Uterus (tissue), 4 donors: ENCODE data around the gene CACNA1E. TPM values are rescaled to one million over a fixed set of nuclear protein-coding genes. Genes with fewer than 3 reads are reported as not detected.

Experiments
- DNase-seq, 2 donors: peaks; one replicate each; pipeline ENCODE4 v3.0.0-alpha.2; 2019 to 2020
- H3K27ac ChIP-seq, 2 donors: fragments of 200-600 bp; sonication (generic); 1 replicate in 1 of 2; 2 replicates in 1 of 2; pipeline ENCODE4 v1.5.1; 2016 to 2018
- H3K27me3 ChIP-seq, 2 donors: fragments of 200-600 bp; sonication (generic); one replicate each; pipeline ENCODE4 v1.5.1; 2018 to 2019; ENCODE audit warnings: control low read depth in 1 of 2
- H3K36me3 ChIP-seq, 2 donors: fragments of 200-600 bp; sonication (generic); one replicate each; pipeline ENCODE4 v1.5.1; 2019; ENCODE audit warnings: control low read depth in 1 of 2
- H3K4me1 ChIP-seq, 2 donors: fragments of 200-600 bp; sonication (generic); one replicate each; pipeline ENCODE4 v1.5.1; 2018 to 2019; ENCODE audit warnings: control low read depth in 1 of 2
- H3K4me3 ChIP-seq, 2 donors: fragments of 200-600 bp; sonication (generic); 1 replicate in 1 of 2; 2 replicates in 1 of 2; pipeline ENCODE4 v1.5.1; 2018 to 2019; ENCODE audit warnings: mild to moderate bottlenecking in 1 of 2
- H3K9me3 ChIP-seq, 2 donors: fragments of 200-600 bp; sonication (generic); one replicate each; pipeline ENCODE4 v1.5.1; 2019; ENCODE audit warnings: control low read depth in 1 of 2
- POLR2A ChIP-seq, 2 donors: fragments of 450-650 bp; IDR thresholded peaks; one replicate each; pipeline ENCODE4 v1.6.1; 2016; ENCODE audit warnings: antibody characterized with exemption in 2 of 2, mild to moderate bottlenecking in 1 of 2, moderate library complexity in 1 of 2
- intact Hi-C: fragments of 100-400 bp; cut with DNase I; formaldehyde crosslinking; loops from one replicate; pipeline ENCODE4 v1.15.1; 2023; ENCODE audit warnings: low total_unique reads
- total RNA-seq, 4 donors: library from RNA; depleted of rRNA in 3 of 4; stranded (reverse); fragments of >200 nt in 3 of 4; gene quantifications; one replicate each; pipeline versions ENCODE4 v1.1.0 to v1.2.4, GENCODE V29; 2014 to 2023
- TF ChIP-seq, protein P1 (sequence below), 4 experiments: fragments of 200-600 bp in 2 of 4; fragments of 450-650 bp in 2 of 4; sonication (generic) in 2 of 4; IDR thresholded peaks; one replicate each; pipeline ENCODE4 v1.5.1; 2016 to 2019; ENCODE audit warnings: antibody characterized with exemption in 4 of 4, mild to moderate bottlenecking in 2 of 4, moderate library complexity in 1 of 4
- donor health status: DM: yes; HTN: yes; CAD: no.

The CACNA1E gene
- total RNA-seq, 4 donors from 2014 or later = 0.12 to 3.4 TPM; not detected in 2

- Histone ChIP-seq H3K27ac (no peak overlapping the region), H3K4me1 (no peaks in the 10 kb centered on the region), H3K36me3 (no peaks in the 10 kb centered on the region), H3K4me3 (no peak overlapping the region), H3K9me3 (no peaks in the 10 kb centered on the region), H3K27me3 (no peaks in the 10 kb centered on the region)
- DNase-seq = no peak
- intact Hi-C loops = no loop called here
- TF ChIP-seq, protein P1, sequence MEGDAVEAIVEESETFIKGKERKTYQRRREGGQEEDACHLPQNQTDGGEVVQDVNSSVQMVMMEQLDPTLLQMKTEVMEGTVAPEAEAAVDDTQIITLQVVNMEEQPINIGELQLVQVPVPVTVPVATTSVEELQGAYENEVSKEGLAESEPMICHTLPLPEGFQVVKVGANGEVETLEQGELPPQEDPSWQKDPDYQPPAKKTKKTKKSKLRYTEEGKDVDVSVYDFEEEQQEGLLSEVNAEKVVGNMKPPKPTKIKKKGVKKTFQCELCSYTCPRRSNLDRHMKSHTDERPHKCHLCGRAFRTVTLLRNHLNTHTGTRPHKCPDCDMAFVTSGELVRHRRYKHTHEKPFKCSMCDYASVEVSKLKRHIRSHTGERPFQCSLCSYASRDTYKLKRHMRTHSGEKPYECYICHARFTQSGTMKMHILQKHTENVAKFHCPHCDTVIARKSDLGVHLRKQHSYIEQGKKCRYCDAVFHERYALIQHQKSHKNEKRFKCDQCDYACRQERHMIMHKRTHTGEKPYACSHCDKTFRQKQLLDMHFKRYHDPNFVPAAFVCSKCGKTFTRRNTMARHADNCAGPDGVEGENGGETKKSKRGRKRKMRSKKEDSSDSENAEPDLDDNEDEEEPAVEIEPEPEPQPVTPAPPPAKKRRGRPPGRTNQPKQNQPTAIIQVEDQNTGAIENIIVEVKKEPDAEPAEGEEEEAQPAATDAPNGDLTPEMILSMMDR (IDR thresholded peaks at IDR 0.05) = no peak
- TF ChIP-seq POLR2A (IDR thresholded peaks at IDR 0.05) = no peak
These were observed 105.3 kb downstream of the CACNA1E start for GRCh38 chr1:181588631-181589030.

GRCh38 chr1:181592255-181592859 lies 109.0 kb downstream of the CACNA1E start:
- DNase-seq = no peak
- H3K27me3 ChIP-seq = no peaks in the 10 kb centered on the region
- no peak overlapping the region for H3K4me3 ChIP-seq
- no peaks in the 10 kb centered on the region for H3K4me1 ChIP-seq
- H3K27ac ChIP-seq = no peak overlapping the region
- intact Hi-C loops = no loop called here
- no peak for TF ChIP-seq POLR2A (IDR thresholded peaks at IDR 0.05)
- TF ChIP-seq, protein P1 (IDR thresholded peaks at IDR 0.05) = no peak
- H3K36me3 ChIP-seq = no peaks in the 10 kb centered on the region
- H3K9me3 ChIP-seq = no peaks in the 10 kb centered on the region

DNA sequence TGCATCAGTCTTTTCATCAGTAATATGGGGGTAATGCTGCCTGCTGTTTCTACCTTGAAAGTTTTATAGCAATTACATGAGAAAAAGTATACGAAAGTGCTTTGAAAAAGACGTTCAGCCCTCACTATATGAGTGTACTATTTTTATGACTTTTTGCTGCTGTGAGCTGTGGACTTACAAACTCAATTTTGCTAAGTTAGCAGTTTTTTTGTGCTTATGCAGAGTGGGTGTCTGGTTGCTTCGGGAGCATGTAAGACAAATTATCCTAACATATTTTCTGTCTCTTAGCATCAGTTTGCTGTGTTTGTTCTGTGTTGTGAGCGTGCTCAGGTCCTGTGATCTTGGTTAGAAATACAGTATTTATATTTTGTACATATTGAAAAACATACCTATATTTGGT lies 109.7 kb downstream of the CACNA1E start:
- no peak overlapping the region for H3K27ac ChIP-seq
- no peaks in the 10 kb centered on the region for H3K36me3 ChIP-seq
- no peaks in the 10 kb centered on the region for H3K4me1 ChIP-seq
- intact Hi-C loops = no loop called here
- TF ChIP-seq, protein P1 (IDR thresholded peaks at IDR 0.05) = no peak
- TF ChIP-seq POLR2A (IDR thresholded peaks at IDR 0.05) = no peak
- H3K4me3 ChIP-seq = no peak overlapping the region
- DNase-seq = no peak
- H3K27me3 ChIP-seq = no peaks in the 10 kb centered on the region
- no peaks in the 10 kb centered on the region for H3K9me3 ChIP-seq

DNA sequence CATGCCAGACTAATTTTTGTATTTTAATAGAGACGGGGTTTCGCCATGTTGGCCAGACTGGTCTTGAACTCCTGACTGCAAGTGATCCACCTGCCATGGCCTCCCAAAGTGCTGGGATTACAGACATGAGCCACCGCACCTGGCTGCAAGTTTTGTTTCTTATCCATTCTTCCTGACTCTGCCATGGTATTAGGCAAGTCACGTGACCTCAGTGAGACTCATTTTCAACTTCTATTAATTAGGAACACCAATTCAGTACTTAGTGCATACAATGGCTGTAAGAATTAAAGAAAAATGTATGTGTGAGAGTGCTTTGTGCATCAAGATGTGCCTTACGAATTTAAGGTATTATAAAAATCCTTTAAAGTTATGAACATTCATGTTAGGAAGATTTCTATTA lies 111.2 kb downstream of the CACNA1E start:
- Histone ChIP-seq H3K9me3 (no peaks in the 10 kb centered on the region), H3K27me3 (no peaks in the 10 kb centered on the region), H3K27ac (no peak overlapping the region), H3K36me3 (no peaks in the 10 kb centered on the region), H3K4me1 (no peaks in the 10 kb centered on the region), H3K4me3 (no peak overlapping the region)
- intact Hi-C loops = no loop called here
- DNase-seq = no peak
- no peak for TF ChIP-seq POLR2A (IDR thresholded peaks at IDR 0.05)
- TF ChIP-seq, protein P1 (IDR thresholded peaks at IDR 0.05) = no peak

DNA sequence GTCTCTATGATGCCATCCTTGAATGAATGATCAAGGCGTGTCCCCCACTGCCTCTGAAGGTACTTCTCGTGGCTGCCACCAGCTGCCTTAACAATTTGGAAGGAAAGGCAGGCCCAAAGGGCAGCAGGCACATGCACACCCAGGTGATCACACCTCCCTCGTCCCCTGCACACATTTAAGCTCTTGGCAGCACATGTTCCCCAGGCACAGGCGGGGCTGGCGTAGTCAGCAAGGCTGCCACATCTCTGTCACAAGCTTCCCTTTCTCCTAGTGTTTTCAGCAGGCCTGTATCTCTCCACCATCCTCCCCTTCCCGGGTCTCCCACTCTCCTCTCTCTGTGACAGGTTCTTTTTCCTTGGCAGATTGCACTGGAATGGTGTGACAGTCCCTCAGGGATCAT lies 111.9 kb downstream of the CACNA1E start:
- TF ChIP-seq POLR2A (IDR thresholded peaks at IDR 0.05) = no peak
- TF ChIP-seq, protein P1 (IDR thresholded peaks at IDR 0.05) = no peak
- H3K4me3 ChIP-seq = no peak overlapping the region
- no peaks in the 10 kb centered on the region for H3K36me3 ChIP-seq
- H3K27ac ChIP-seq = no peak overlapping the region
- no peaks in the 10 kb centered on the region for H3K9me3 ChIP-seq
- no peak for DNase-seq
- intact Hi-C loops = no loop called here
- no peaks in the 10 kb centered on the region for H3K27me3 ChIP-seq
- H3K4me1 ChIP-seq = no peaks in the 10 kb centered on the region
